Osteoblast (primary cell): ENCODE data around the gene JAG2. TPM values are rescaled to one million over a fixed set of nuclear protein-coding genes. Genes with fewer than 3 reads are reported as not detected.

Experiments
- DNase-seq: peaks from one replicate; pipeline ENCODE4 v3.0.0; 2011; ENCODE audit warnings: low spot score, mixed read lengths; ENCODE audit not compliant: insufficient read length; ENCODE audit errors: missing footprints
- H2AFZ ChIP-seq: 2 replicates; pipeline ENCODE4 v1.6.0; 2011; ENCODE audit warnings: mild to moderate bottlenecking, low read length
- H3K27ac ChIP-seq: 2 replicates; pipeline ENCODE4 v1.5.1; 2011; ENCODE audit warnings: mild to moderate bottlenecking, low read depth, low read length, moderate library complexity
- H3K27me3 ChIP-seq: 2 replicates; pipeline ENCODE4 v1.6.0; 2012; ENCODE audit warnings: mild to moderate bottlenecking, control low read depth, inconsistent platforms, low read length, moderate library complexity; ENCODE audit not compliant: insufficient read depth
- H3K36me3 ChIP-seq: 2 replicates; pipeline ENCODE4 v1.5.1; 2011; ENCODE audit warnings: mild to moderate bottlenecking, low read length, control low read depth, moderate library complexity; ENCODE audit not compliant: insufficient read depth
- H3K4me1 ChIP-seq: 2 replicates; pipeline ENCODE4 v1.5.1; 2011; ENCODE audit warnings: mild to moderate bottlenecking, low read length, control low read depth, moderate library complexity; ENCODE audit not compliant: insufficient read depth
- H3K4me2 ChIP-seq: 2 replicates; pipeline ENCODE4 v1.6.0; 2011; ENCODE audit warnings: mild to moderate bottlenecking, low read length; ENCODE audit not compliant: insufficient read depth
- H3K4me3 ChIP-seq: fragments of 200-600 bp; sonication (generic); 3 replicates; pipeline ENCODE4 v1.5.1; 2012; ENCODE audit warnings: mild to moderate bottlenecking, low read length, inconsistent platforms; ENCODE audit not compliant: insufficient read depth
- H3K79me2 ChIP-seq: 2 replicates; pipeline ENCODE4 v1.6.0; 2012; ENCODE audit warnings: mild to moderate bottlenecking, low read length, control low read depth, inconsistent platforms; ENCODE audit not compliant: insufficient read depth
- H3K9me3 ChIP-seq: 2 replicates; pipeline ENCODE4 v1.5.1; 2011; ENCODE audit warnings: low read depth, low read length, control low read depth
- H4K20me1 ChIP-seq: 2 replicates; pipeline ENCODE4 v1.6.0; 2012; ENCODE audit warnings: mild to moderate bottlenecking, low read length, control low read depth; ENCODE audit not compliant: insufficient read depth
- CTCF ChIP-seq: IDR thresholded peaks from 2 replicates; pipeline ENCODE4 v1.5.1; 2011; ENCODE audit warnings: mild to moderate bottlenecking, low read depth, low read length, moderate library complexity; ENCODE audit errors: extremely low read depth
- total RNA-seq: library from RNA; depleted of rRNA; stranded (reverse); fragments of >200 nt; gene quantifications from 2 replicates; pipeline ENCODE4 v1.2.3, GENCODE V29; 2012

The JAG2 gene
- total RNA-seq, 1 donor: 3.3 TPM

- DNase-seq: no peak
- TF ChIP-seq CTCF: no peak
- H3K36me3 ChIP-seq: no peaks in the 10 kb centered on the region
These were observed 13.9 kb upstream of the JAG2 start for GRCh38 chr14:105182296-105183020.

GRCh38 chr14:105181549-105182295, 13.1 kb upstream of the JAG2 start:
- Histone ChIP-seq H3K79me2 (no peaks in the 10 kb centered on the region), H3K4me2 (no peak overlapping the region), H2AFZ (no peak overlapping the region), H3K9me3 (no peaks in the 10 kb centered on the region), H3K4me1 (no peaks in the 10 kb centered on the region), H3K27ac (no peak overlapping the region), H3K4me3 (no peak overlapping the region), H4K20me1 (no peaks in the 10 kb centered on the region), H3K36me3 (no peaks in the 10 kb centered on the region), H3K27me3 (peaks cover 4% of the 10 kb centered on the region)
- no peak for DNase-seq
- no peak for TF ChIP-seq CTCF

More at GRCh38 chr14:105182296-105183020, 13.9 kb upstream of the JAG2 start:
- no peak overlapping the region for H2AFZ ChIP-seq
- peaks cover 4% of the 10 kb centered on the region for H3K27me3 ChIP-seq
- no peaks in the 10 kb centered on the region for H4K20me1 ChIP-seq
- no peaks in the 10 kb centered on the region for H3K79me2 ChIP-seq
- H3K27ac ChIP-seq: no peak overlapping the region
- H3K4me2 ChIP-seq: no peak overlapping the region
- H3K4me3 ChIP-seq: no peak overlapping the region
- no peaks in the 10 kb centered on the region for H3K9me3 ChIP-seq
- no peaks in the 10 kb centered on the region for H3K4me1 ChIP-seq

GRCh38 chr14:105180592-105181548, 12.3 kb upstream of the JAG2 start, which contains the start of gene NUDT14:
NUDT14 (minus strand) TSS chr14:105181312; CDS start chr14:105181209, 103 bp downstream.
- peak within 1 kb of the TSS; percentile 67 for H3K4me2 ChIP-seq
- no peaks in the 10 kb centered on the region for H3K36me3 ChIP-seq
- no peak for TF ChIP-seq CTCF
- no peak within 1 kb of the TSS for H3K27ac ChIP-seq
- H3K9me3 ChIP-seq: no peaks in the 10 kb centered on the region
- no peaks in the 10 kb centered on the region for H3K4me1 ChIP-seq
- peaks cover 4% of the 10 kb centered on the region for H3K27me3 ChIP-seq
- DNase-seq: peak; percentile 100
- H3K79me2 ChIP-seq: no peaks in the 10 kb centered on the region
- H2AFZ ChIP-seq: no peak within 1 kb of the TSS
- H4K20me1 ChIP-seq: no peaks in the 10 kb centered on the region
- H3K4me3 ChIP-seq: peak within 1 kb of the TSS; percentile 62
